Head of caudate nucleus (tissue), 42 donors: ENCODE measurements around the gene CEP57.
"Not testable (repeated sequence)": the region's sequence is repeated elsewhere in the genome, so short reads cannot be mapped to it uniquely, and the experiment has no call there.

ENCODE experiments used
- DNase-seq, 42 donors: peaks; one replicate each; pipeline versions ENCODE4 v3.0.0 to v3.0.0-alpha.2; 2020 to 2021; ENCODE audit warnings: mixed read lengths in 7 of 42
- intact Hi-C: fragments of 100-400 bp; cut with DNase I; formaldehyde crosslinking; loops from one replicate; pipeline ENCODE4 v1.15.0; 2022

The CEP57 gene

GRCh38 chr11:95793116-95793515 is 2.8 kb downstream of the CEP57 start:
- intact Hi-C loops: no loop called here
- no peak for DNase-seq

GRCh38 chr11:95794086-95794485 is 3.8 kb downstream of the CEP57 start:
- intact Hi-C loops: no loop called here
- DNase-seq: no peak

GRCh38 chr11:95795627-95796295 is 5.5 kb downstream of the CEP57 start:
- DNase-seq: no peak
- intact Hi-C loops: no loop called here

- intact Hi-C loops: no loop called here
- no peak for DNase-seq
These were observed 6.2 kb downstream of the CEP57 start for GRCh38 chr11:95796501-95796900.

GRCh38 chr11:95799546-95799945 is 9.2 kb downstream of the CEP57 start:
- no peak for DNase-seq
- intact Hi-C loops: no loop called here

GRCh38 chr11:95800438-95800837 is 10.1 kb downstream of the CEP57 start:
- no peak for DNase-seq
- intact Hi-C loops: no loop called here

GRCh38 chr11:95802806-95803205 is 12.5 kb downstream of the CEP57 start:
- DNase-seq: no peak
- intact Hi-C loops: no loop called here

- intact Hi-C loops: no loop called here
- no peak for DNase-seq
These were observed 13.7 kb downstream of the CEP57 start for GRCh38 chr11:95803973-95804372.

- intact Hi-C loops: no loop called here
- DNase-seq: no peak
These were observed 15.6 kb downstream of the CEP57 start for GRCh38 chr11:95805869-95806268.

- DNase-seq, intact Hi-C loops: not testable (repeated sequence)
These were observed 16.2 kb downstream of the CEP57 start for GRCh38 chr11:95806464-95806863.

GRCh38 chr11:95811052-95811451 is 20.8 kb downstream of the CEP57 start:
- intact Hi-C loops, DNase-seq: not testable (repeated sequence)

GRCh38 chr11:95816037-95816436 is 25.7 kb downstream of the CEP57 start:
- no peak for DNase-seq
- intact Hi-C loops: no loop called here

- no peak for DNase-seq
- intact Hi-C loops: no loop called here
These were observed 31.3 kb downstream of the CEP57 start for GRCh38 chr11:95821640-95822039.

GRCh38 chr11:95827696-95828095 is 37.4 kb downstream of the CEP57 start:
- intact Hi-C loops: no loop called here

GRCh38 chr11:95829580-95830259 is 39.4 kb downstream of the CEP57 start:
- no peak for DNase-seq
- intact Hi-C loops: loop anchor here (10.0 kb wide), 1 partner anchor 565 kb away; the partner anchor contains the start of gene JRKL

More at GRCh38 chr11:95827696-95828095, 37.4 kb downstream of the CEP57 start:
- DNase-seq: no peak

GRCh38 chr11:95831198-95831883 is 41.0 kb downstream of the CEP57 start:
- intact Hi-C loops: loop anchor here (10.0 kb wide), 1 partner anchor 563 kb away; the partner anchor contains the start of gene JRKL
- DNase-seq: no peak

GRCh38 chr11:95832763-95833162 is 42.5 kb downstream of the CEP57 start:
- intact Hi-C loops: loop anchor here (10.0 kb wide), 1 partner anchor 562 kb away; the partner anchor contains the start of gene JRKL
- no peak for DNase-seq

- DNase-seq: no peak
- intact Hi-C loops: loop anchor here (10.0 kb wide), 1 partner anchor 561 kb away; the partner anchor contains the start of gene JRKL
These were observed 43.1 kb downstream of the CEP57 start for GRCh38 chr11:95833378-95833777.

GRCh38 chr11:95835351-95835750 is 45.1 kb downstream of the CEP57 start:
- intact Hi-C loops: loop anchor here (10.0 kb wide), 1 partner anchor 559 kb away; the partner anchor contains the start of gene JRKL

More at GRCh38 chr11:95835351-95835750, 45.1 kb downstream of the CEP57 start:
- DNase-seq: no peak
